ENCODE data around the gene RALGAPA2. TPM values are rescaled to one million over a fixed set of nuclear protein-coding genes. Genes with fewer than 3 reads are reported as not detected.

The RALGAPA2 gene
- total RNA-seq, 1 donor from 2014 or later = 15.7 TPM

- H3K4me1 ChIP-seq (ENCODE audit: control insufficient read depth in 3 of 3, insufficient read depth in 3 of 3, low read length in 3 of 3) = no peaks in the 10 kb centered on the region
- no peak overlapping the region for H3K4me3 ChIP-seq (ENCODE audit: low read length in 3 of 3)
- H3K27me3 ChIP-seq (ENCODE audit: control insufficient read depth in 3 of 3, insufficient read depth in 3 of 3, low read length in 3 of 3) = no peaks in the 10 kb centered on the region
- no peaks in the 10 kb centered on the region for H3K9me3 ChIP-seq (ENCODE audit: control insufficient read depth in 3 of 3, low read length in 3 of 3)
- H3K27ac ChIP-seq (ENCODE audit: low read depth, low read length) = no peak overlapping the region
- H3K9ac ChIP-seq (ENCODE audit: low read depth in 1 of 3, low read length in 3 of 3) = no peak overlapping the region
- H3K36me3 ChIP-seq (ENCODE audit: control insufficient read depth in 3 of 3, insufficient read depth in 3 of 3, low read length in 3 of 3) = peaks cover 32 to 42% (median 36%) of the 10 kb centered on the region in 3 donors
These were observed 85.0 kb downstream of the RALGAPA2 start for GRCh38 chr20:20627471-20627870.

- peaks cover 28 to 41% (median 34%) of the 10 kb centered on the region in 3 donors for H3K36me3 ChIP-seq (ENCODE audit: control insufficient read depth in 3 of 3, insufficient read depth in 3 of 3, low read length in 3 of 3)
- H3K27ac ChIP-seq (ENCODE audit: low read depth, low read length) = no peak overlapping the region
These were observed 87.5 kb downstream of the RALGAPA2 start for GRCh38 chr20:20624914-20625313.

GRCh38 chr20:20621195-20621594 lies 91.2 kb downstream of the RALGAPA2 start:
- Histone ChIP-seq H3K27ac (ENCODE audit: low read depth, low read length) (no peak overlapping the region), H3K9ac (ENCODE audit: low read depth in 1 of 3, low read length in 3 of 3) (no peak overlapping the region), H3K27me3 (ENCODE audit: control insufficient read depth in 3 of 3, insufficient read depth in 3 of 3, low read length in 3 of 3) (no peaks in the 10 kb centered on the region), H3K36me3 (ENCODE audit: control insufficient read depth in 3 of 3, insufficient read depth in 3 of 3, low read length in 3 of 3) (peaks cover 11 to 34% (median 32%) of the 10 kb centered on the region in 3 donors), H3K4me3 (ENCODE audit: low read length in 3 of 3) (no peak overlapping the region), H3K4me1 (ENCODE audit: control insufficient read depth in 3 of 3, insufficient read depth in 3 of 3, low read length in 3 of 3) (no peaks in the 10 kb centered on the region), H3K9me3 (ENCODE audit: control insufficient read depth in 3 of 3, low read length in 3 of 3) (no peaks in the 10 kb centered on the region)

More at GRCh38 chr20:20624914-20625313, 87.5 kb downstream of the RALGAPA2 start:
- H3K9ac ChIP-seq (ENCODE audit: low read depth in 1 of 3, low read length in 3 of 3) = no peak overlapping the region
- no peaks in the 10 kb centered on the region for H3K4me1 ChIP-seq (ENCODE audit: control insufficient read depth in 3 of 3, insufficient read depth in 3 of 3, low read length in 3 of 3)
- H3K27me3 ChIP-seq (ENCODE audit: control insufficient read depth in 3 of 3, insufficient read depth in 3 of 3, low read length in 3 of 3) = no peaks in the 10 kb centered on the region
- no peaks in the 10 kb centered on the region for H3K9me3 ChIP-seq (ENCODE audit: control insufficient read depth in 3 of 3, low read length in 3 of 3)
- no peak overlapping the region for H3K4me3 ChIP-seq (ENCODE audit: low read length in 3 of 3)

GRCh38 chr20:20614391-20614790 lies 98.1 kb downstream of the RALGAPA2 start:
- H3K27ac ChIP-seq (ENCODE audit: low read depth, low read length) = no peak overlapping the region
- no peaks in the 10 kb centered on the region for H3K27me3 ChIP-seq (ENCODE audit: control insufficient read depth in 3 of 3, insufficient read depth in 3 of 3, low read length in 3 of 3)
- H3K4me1 ChIP-seq (ENCODE audit: control insufficient read depth in 3 of 3, insufficient read depth in 3 of 3, low read length in 3 of 3) = no peaks in the 10 kb centered on the region
- H3K9ac ChIP-seq (ENCODE audit: low read depth in 1 of 3, low read length in 3 of 3) = no peak overlapping the region
- H3K4me3 ChIP-seq (ENCODE audit: low read length in 3 of 3) = no peak overlapping the region
- peaks cover 15 to 45% (median 35%) of the 10 kb centered on the region in 3 donors for H3K36me3 ChIP-seq (ENCODE audit: control insufficient read depth in 3 of 3, insufficient read depth in 3 of 3, low read length in 3 of 3)
- H3K9me3 ChIP-seq (ENCODE audit: control insufficient read depth in 3 of 3, low read length in 3 of 3) = no peaks in the 10 kb centered on the region

GRCh38 chr20:20612251-20612650 lies 100.2 kb downstream of the RALGAPA2 start:
- no peak overlapping the region for H3K4me3 ChIP-seq (ENCODE audit: low read length in 3 of 3)
- H3K4me1 ChIP-seq (ENCODE audit: control insufficient read depth in 3 of 3, insufficient read depth in 3 of 3, low read length in 3 of 3) = no peaks in the 10 kb centered on the region
- peaks cover 10 to 32% (median 31%) of the 10 kb centered on the region in 3 donors for H3K36me3 ChIP-seq (ENCODE audit: control insufficient read depth in 3 of 3, insufficient read depth in 3 of 3, low read length in 3 of 3)
- H3K9ac ChIP-seq (ENCODE audit: low read depth in 1 of 3, low read length in 3 of 3) = no peak overlapping the region
- no peaks in the 10 kb centered on the region for H3K9me3 ChIP-seq (ENCODE audit: control insufficient read depth in 3 of 3, low read length in 3 of 3)
- H3K27ac ChIP-seq (ENCODE audit: low read depth, low read length) = no peak overlapping the region
- no peaks in the 10 kb centered on the region for H3K27me3 ChIP-seq (ENCODE audit: control insufficient read depth in 3 of 3, insufficient read depth in 3 of 3, low read length in 3 of 3)

GRCh38 chr20:20611167-20611566 lies 101.3 kb downstream of the RALGAPA2 start:
- Histone ChIP-seq H3K9me3 (ENCODE audit: control insufficient read depth in 3 of 3, low read length in 3 of 3) (no peaks in the 10 kb centered on the region), H3K4me1 (ENCODE audit: control insufficient read depth in 3 of 3, insufficient read depth in 3 of 3, low read length in 3 of 3) (no peaks in the 10 kb centered on the region), H3K36me3 (ENCODE audit: control insufficient read depth in 3 of 3, insufficient read depth in 3 of 3, low read length in 3 of 3) (peaks cover 10 to 28% (median 24%) of the 10 kb centered on the region in 3 donors), H3K27ac (ENCODE audit: low read depth, low read length) (no peak overlapping the region), H3K27me3 (ENCODE audit: control insufficient read depth in 3 of 3, insufficient read depth in 3 of 3, low read length in 3 of 3) (no peaks in the 10 kb centered on the region), H3K4me3 (ENCODE audit: low read length in 3 of 3) (no peak overlapping the region), H3K9ac (ENCODE audit: low read depth in 1 of 3, low read length in 3 of 3) (no peak overlapping the region)

GRCh38 chr20:20609522-20609921 lies 102.9 kb downstream of the RALGAPA2 start:
- H3K4me1 ChIP-seq (ENCODE audit: control insufficient read depth in 3 of 3, insufficient read depth in 3 of 3, low read length in 3 of 3) = no peaks in the 10 kb centered on the region
- no peak overlapping the region for H3K9ac ChIP-seq (ENCODE audit: low read depth in 1 of 3, low read length in 3 of 3)
- no peak overlapping the region for H3K4me3 ChIP-seq (ENCODE audit: low read length in 3 of 3)
- H3K9me3 ChIP-seq (ENCODE audit: control insufficient read depth in 3 of 3, low read length in 3 of 3) = no peaks in the 10 kb centered on the region
- peaks cover 8 to 27% (median 25%) of the 10 kb centered on the region in 3 donors for H3K36me3 ChIP-seq (ENCODE audit: control insufficient read depth in 3 of 3, insufficient read depth in 3 of 3, low read length in 3 of 3)
- H3K27ac ChIP-seq (ENCODE audit: low read depth, low read length) = no peak overlapping the region
- no peaks in the 10 kb centered on the region for H3K27me3 ChIP-seq (ENCODE audit: control insufficient read depth in 3 of 3, insufficient read depth in 3 of 3, low read length in 3 of 3)

- no peaks in the 10 kb centered on the region for H3K4me1 ChIP-seq (ENCODE audit: control insufficient read depth in 3 of 3, insufficient read depth in 3 of 3, low read length in 3 of 3)
- H3K9me3 ChIP-seq (ENCODE audit: control insufficient read depth in 3 of 3, low read length in 3 of 3) = no peaks in the 10 kb centered on the region
- no peak overlapping the region for H3K9ac ChIP-seq (ENCODE audit: low read depth in 1 of 3, low read length in 3 of 3)
- no peaks in the 10 kb centered on the region for H3K27me3 ChIP-seq (ENCODE audit: control insufficient read depth in 3 of 3, insufficient read depth in 3 of 3, low read length in 3 of 3)
- H3K36me3 ChIP-seq (ENCODE audit: control insufficient read depth in 3 of 3, insufficient read depth in 3 of 3, low read length in 3 of 3) = peaks cover 7 to 26% (median 24%) of the 10 kb centered on the region in 3 donors
- no peak overlapping the region for H3K27ac ChIP-seq (ENCODE audit: low read depth, low read length)
- no peak overlapping the region for H3K4me3 ChIP-seq (ENCODE audit: low read length in 3 of 3)
These were observed 103.8 kb downstream of the RALGAPA2 start for GRCh38 chr20:20608641-20609040.

- H3K4me3 ChIP-seq (ENCODE audit: low read length in 3 of 3) = no peak overlapping the region
- H3K27me3 ChIP-seq (ENCODE audit: control insufficient read depth in 3 of 3, insufficient read depth in 3 of 3, low read length in 3 of 3) = no peaks in the 10 kb centered on the region
- H3K36me3 ChIP-seq (ENCODE audit: control insufficient read depth in 3 of 3, insufficient read depth in 3 of 3, low read length in 3 of 3) = peaks cover 7 to 30% (median 23%) of the 10 kb centered on the region in 3 donors
- H3K9me3 ChIP-seq (ENCODE audit: control insufficient read depth in 3 of 3, low read length in 3 of 3) = no peaks in the 10 kb centered on the region
- H3K9ac ChIP-seq (ENCODE audit: low read depth in 1 of 3, low read length in 3 of 3) = no peak overlapping the region
- no peaks in the 10 kb centered on the region for H3K4me1 ChIP-seq (ENCODE audit: control insufficient read depth in 3 of 3, insufficient read depth in 3 of 3, low read length in 3 of 3)
- no peak overlapping the region for H3K27ac ChIP-seq (ENCODE audit: low read depth, low read length)
These were observed 104.4 kb downstream of the RALGAPA2 start for GRCh38 chr20:20608041-20608440.

- Histone ChIP-seq H3K4me1 (ENCODE audit: control insufficient read depth in 3 of 3, insufficient read depth in 3 of 3, low read length in 3 of 3) (no peaks in the 10 kb centered on the region), H3K27me3 (ENCODE audit: control insufficient read depth in 3 of 3, insufficient read depth in 3 of 3, low read length in 3 of 3) (no peaks in the 10 kb centered on the region), H3K36me3 (ENCODE audit: control insufficient read depth in 3 of 3, insufficient read depth in 3 of 3, low read length in 3 of 3) (peaks cover 9 to 36% (median 22%) of the 10 kb centered on the region in 3 donors), H3K9me3 (ENCODE audit: control insufficient read depth in 3 of 3, low read length in 3 of 3) (no peaks in the 10 kb centered on the region), H3K27ac (ENCODE audit: low read depth, low read length) (no peak overlapping the region), H3K4me3 (ENCODE audit: low read length in 3 of 3) (no peak overlapping the region), H3K9ac (ENCODE audit: low read depth in 1 of 3, low read length in 3 of 3) (no peak overlapping the region)
These were observed 105.6 kb downstream of the RALGAPA2 start for GRCh38 chr20:20606881-20607280.

Measured in skeletal muscle tissue (tissue), 4 donors.